Measurements from ENCODE around the gene VWA7.

DNA sequence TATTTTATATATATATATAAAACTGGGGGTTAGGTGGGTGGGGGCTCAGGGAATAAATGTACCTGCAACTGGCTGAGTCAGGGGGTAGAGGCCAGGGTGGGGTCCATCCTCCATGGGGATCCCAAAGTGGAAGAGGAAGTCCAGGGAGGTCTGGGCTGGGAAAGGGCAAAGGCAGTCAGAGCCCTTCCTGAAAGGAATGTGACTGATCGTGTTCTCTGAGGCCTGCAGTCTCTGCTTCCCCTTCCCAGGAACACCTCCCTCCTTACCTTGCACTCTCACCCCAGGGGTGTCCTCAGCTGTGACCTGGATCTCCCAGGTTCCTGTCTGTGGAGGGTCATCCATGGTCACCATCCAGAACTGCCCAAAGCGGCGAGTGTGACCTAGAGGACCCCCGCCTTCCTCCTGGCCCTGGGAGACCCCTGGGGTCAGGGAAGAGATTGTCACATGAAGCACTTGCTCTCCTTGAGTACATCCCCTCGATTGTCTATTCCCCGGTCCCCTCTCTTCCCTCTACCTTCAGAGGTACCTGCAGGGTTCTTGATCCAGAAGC, 10.0 kb downstream of the VWA7 start:
- TF ChIP-seq, protein P1, sequence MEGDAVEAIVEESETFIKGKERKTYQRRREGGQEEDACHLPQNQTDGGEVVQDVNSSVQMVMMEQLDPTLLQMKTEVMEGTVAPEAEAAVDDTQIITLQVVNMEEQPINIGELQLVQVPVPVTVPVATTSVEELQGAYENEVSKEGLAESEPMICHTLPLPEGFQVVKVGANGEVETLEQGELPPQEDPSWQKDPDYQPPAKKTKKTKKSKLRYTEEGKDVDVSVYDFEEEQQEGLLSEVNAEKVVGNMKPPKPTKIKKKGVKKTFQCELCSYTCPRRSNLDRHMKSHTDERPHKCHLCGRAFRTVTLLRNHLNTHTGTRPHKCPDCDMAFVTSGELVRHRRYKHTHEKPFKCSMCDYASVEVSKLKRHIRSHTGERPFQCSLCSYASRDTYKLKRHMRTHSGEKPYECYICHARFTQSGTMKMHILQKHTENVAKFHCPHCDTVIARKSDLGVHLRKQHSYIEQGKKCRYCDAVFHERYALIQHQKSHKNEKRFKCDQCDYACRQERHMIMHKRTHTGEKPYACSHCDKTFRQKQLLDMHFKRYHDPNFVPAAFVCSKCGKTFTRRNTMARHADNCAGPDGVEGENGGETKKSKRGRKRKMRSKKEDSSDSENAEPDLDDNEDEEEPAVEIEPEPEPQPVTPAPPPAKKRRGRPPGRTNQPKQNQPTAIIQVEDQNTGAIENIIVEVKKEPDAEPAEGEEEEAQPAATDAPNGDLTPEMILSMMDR (IDR thresholded peaks at IDR 0.05 in 8 of 11, conservative IDR thresholded peaks at IDR 0.05 in 3 of 11) = no peak
- no peak for TF ChIP-seq POLR2A (IDR thresholded peaks at IDR 0.05)

Data from spleen (tissue), 7 donors.